ENCODE measurements around the gene SUSD6.

GRCh38 chr14:69701291-69701690, 89.9 kb downstream of the SUSD6 start:
- TF ChIP-seq CTCF (IDR thresholded peaks at IDR 0.05), result no peak
- TF ChIP-seq POLR2A (IDR thresholded peaks at IDR 0.05), result no peak

Measured in prostate gland (tissue), 2 donors.